Kidney epithelial cell (primary cell): ENCODE results near the gene PITRM1. TPM values are rescaled to one million over a fixed set of nuclear protein-coding genes. Genes with fewer than 3 reads are reported as not detected.

Experiments
- DNase-seq: peaks from one replicate; pipeline ENCODE4 v3.0.0-alpha.2; 2010; ENCODE audit warnings: low read depth
- H3K27me3 ChIP-seq: 2 replicates; pipeline ENCODE4 v1.6.0; 2011; ENCODE audit warnings: low read length; ENCODE audit not compliant: control insufficient read depth, insufficient read depth
- H3K36me3 ChIP-seq: 2 replicates; pipeline ENCODE4 v1.5.1; 2011; ENCODE audit warnings: low read length; ENCODE audit not compliant: control insufficient read depth, insufficient read depth
- H3K4me3 ChIP-seq: 2 replicates; pipeline ENCODE4 v1.5.1; 2011; ENCODE audit warnings: low read depth, mild to moderate bottlenecking, control low read depth, low read length
- CTCF ChIP-seq: IDR thresholded peaks from 2 replicates; pipeline ENCODE4 v1.5.1; 2011; ENCODE audit warnings: mild to moderate bottlenecking, moderate library complexity, low read length, control low read depth, inconsistent platforms; ENCODE audit not compliant: insufficient read depth, poor library complexity, severe bottlenecking
- total RNA-seq: library from RNA; depleted of rRNA; stranded (reverse); fragments of >200 nt; gene quantifications from 2 replicates; pipeline ENCODE4 v1.2.3, GENCODE V29; 2015

Gene PITRM1
- total RNA-seq, 1 donor from 2014 or later: 74.1 TPM

- no peak for DNase-seq
- H3K27me3 ChIP-seq: no peaks in the 10 kb centered on the region
- H3K4me3 ChIP-seq: no peak overlapping the region
- TF ChIP-seq CTCF: no peak
- H3K36me3 ChIP-seq: peaks cover 2% of the 10 kb centered on the region
Measured at GRCh38 chr10:3169673-3170072, 2.9 kb downstream of the PITRM1 start.

- H3K27me3 ChIP-seq: no peaks in the 10 kb centered on the region
- peaks cover 2% of the 10 kb centered on the region for H3K36me3 ChIP-seq
- H3K4me3 ChIP-seq: no peak overlapping the region
- no peak for DNase-seq
- no peak for TF ChIP-seq CTCF
Measured at GRCh38 chr10:3169271-3169670, 3.3 kb downstream of the PITRM1 start.

GRCh38 chr10:3167611-3168330 is 4.8 kb downstream of the PITRM1 start:
- Histone ChIP-seq H3K4me3 (no peak overlapping the region), H3K27me3 (no peaks in the 10 kb centered on the region), H3K36me3 (peaks cover 2% of the 10 kb centered on the region)
- TF ChIP-seq CTCF: no peak
- no peak for DNase-seq

- no peak for DNase-seq
- TF ChIP-seq CTCF: no peak
- Histone ChIP-seq H3K27me3 (no peaks in the 10 kb centered on the region), H3K36me3 (peaks cover 2% of the 10 kb centered on the region), H3K4me3 (no peak overlapping the region)
Measured at GRCh38 chr10:3166496-3167290, 5.9 kb downstream of the PITRM1 start.

GRCh38 chr10:3165196-3165595 is 7.4 kb downstream of the PITRM1 start:
- no peak for DNase-seq
- peaks cover 2% of the 10 kb centered on the region for H3K36me3 ChIP-seq

More at GRCh38 chr10:3165196-3165595, 7.4 kb downstream of the PITRM1 start:
- TF ChIP-seq CTCF: no peak
- no peak overlapping the region for H3K4me3 ChIP-seq
- no peaks in the 10 kb centered on the region for H3K27me3 ChIP-seq
